Neural cell (in vitro differentiated cells): ENCODE data around the gene HOXB1. TPM values are rescaled to one million over a fixed set of nuclear protein-coding genes. Genes with fewer than 3 reads are reported as not detected.

ENCODE experiments used
- H2AFZ ChIP-seq: fragments of 200-600, 300-800 bp; sonication (generic), shearing (Covaris generic); 2 replicates; pipeline ENCODE4 v1.6.0; 2014; ENCODE audit warnings: low read depth, mild to moderate bottlenecking, antibody characterized with exemption, low read length, moderate library complexity
- H3F3A ChIP-seq: fragments of 200-600 bp; shearing (Covaris generic); 2 replicates; pipeline ENCODE4 v1.6.1; 2016; ENCODE audit warnings: mild to moderate bottlenecking, moderate library complexity, mixed read lengths, antibody characterized with exemption, low read length; ENCODE audit not compliant: insufficient read depth, poor library complexity, severe bottlenecking
- H3K27ac ChIP-seq: fragments of 200-600, 300-800 bp; sonication (generic), shearing (Covaris generic); 2 replicates; pipeline ENCODE4 v1.5.1; 2014; ENCODE audit warnings: mild to moderate bottlenecking, low read length, moderate library complexity
- H3K27me3 ChIP-seq: fragments of 300-800, 200-600 bp; sonication (generic), shearing (Covaris generic); 2 replicates; pipeline ENCODE4 v1.6.0; 2014; ENCODE audit warnings: mild to moderate bottlenecking, low read depth, low read length, moderate library complexity; ENCODE audit not compliant: insufficient read depth
- H3K36me3 ChIP-seq: fragments of 300-800, 200-600 bp; sonication (generic), shearing (Covaris generic); 2 replicates; pipeline ENCODE4 v1.5.1; 2014; ENCODE audit warnings: mild to moderate bottlenecking, antibody characterized with exemption, low read length, moderate library complexity; ENCODE audit not compliant: insufficient read depth
- H3K4me2 ChIP-seq: fragments of 300-800, 200-600 bp; sonication (generic), shearing (Covaris generic); 2 replicates; pipeline ENCODE4 v1.6.0; 2014; ENCODE audit warnings: mild to moderate bottlenecking, low read length
- H3K4me3 ChIP-seq: fragments of 300-800, 200-600 bp; sonication (generic), shearing (Covaris generic); 2 replicates; pipeline ENCODE4 v1.5.1; 2014; ENCODE audit warnings: mild to moderate bottlenecking, low read length, moderate library complexity
- H3K79me2 ChIP-seq: fragments of 200-600 bp; shearing (Covaris generic); replicated peaks from 2 replicates; pipeline ENCODE4 v1.6.0; 2014; ENCODE audit warnings: mild to moderate bottlenecking, low read length, moderate library complexity; ENCODE audit not compliant: insufficient read depth
- H3K9ac ChIP-seq: fragments of 300-800, 200-600 bp; sonication (generic), shearing (Covaris generic); 2 replicates; pipeline ENCODE4 v1.6.1; 2016; ENCODE audit warnings: mild to moderate bottlenecking, low read length, mixed read lengths
- H3K9me2 ChIP-seq: fragments of 200-600 bp; shearing (Covaris generic); 2 replicates; pipeline ENCODE4 v1.6.1; 2016; ENCODE audit warnings: mild to moderate bottlenecking, low read length, mixed read lengths; ENCODE audit not compliant: insufficient read depth
- H3K9me3 ChIP-seq: fragments of 200-600, 300-800 bp; sonication (generic), shearing (Covaris generic); 2 replicates; pipeline ENCODE4 v1.6.1; 2016; ENCODE audit warnings: mild to moderate bottlenecking, mixed run types, low read length, moderate library complexity, mixed read lengths
- H4K20me1 ChIP-seq: fragments of 200-600 bp; shearing (Covaris generic); 2 replicates; pipeline ENCODE4 v1.6.1; 2016; ENCODE audit warnings: mild to moderate bottlenecking, mixed run types; ENCODE audit not compliant: insufficient read depth
- CTCF ChIP-seq: fragments of 450-650 bp; IDR thresholded peaks from 2 replicates; pipeline ENCODE4 v1.5.1; 2014; ENCODE audit warnings: antibody characterized with exemption, mild to moderate bottlenecking, moderate library complexity; ENCODE audit not compliant: poor library complexity, severe bottlenecking
- EP300 ChIP-seq: fragments of 450-650 bp; conservative IDR thresholded peaks from 2 replicates; pipeline ENCODE4 v1.6.1; 2014; ENCODE audit warnings: antibody characterized with exemption, mild to moderate bottlenecking, moderate library complexity; ENCODE audit not compliant: poor library complexity, severe bottlenecking
- EZH2 ChIP-seq: fragments of 200-600, 300-800 bp; shearing (Covaris generic), sonication (generic); IDR thresholded peaks from 2 replicates; pipeline ENCODE4 v1.6.1; 2014; ENCODE audit warnings: antibody characterized with exemption, low read length, borderline replicate concordance, mild to moderate bottlenecking; ENCODE audit not compliant: insufficient read depth, poor library complexity, severe bottlenecking
- MXI1 ChIP-seq: fragments of 450-650 bp; conservative IDR thresholded peaks from 2 replicates; pipeline ENCODE4 v1.6.1; 2014; ENCODE audit warnings: antibody characterized with exemption, mild to moderate bottlenecking; ENCODE audit not compliant: poor library complexity, severe bottlenecking
- POLR2AphosphoS5 ChIP-seq: IDR thresholded peaks from 2 replicates; pipeline ENCODE4 v1.6.1; 2012
- RAD21 ChIP-seq: fragments of 450-650 bp; conservative IDR thresholded peaks from 2 replicates; pipeline ENCODE4 v1.6.1; 2014; ENCODE audit warnings: antibody characterized with exemption, mild to moderate bottlenecking, moderate library complexity
- REST ChIP-seq: IDR thresholded peaks from 2 replicates; pipeline ENCODE4 v1.6.1; 2012; ENCODE audit warnings: borderline replicate concordance
- SMC3 ChIP-seq: fragments of 450-650 bp; conservative IDR thresholded peaks from 2 replicates; pipeline ENCODE4 v1.6.1; 2014; ENCODE audit warnings: antibody characterized with exemption, mild to moderate bottlenecking, moderate library complexity; ENCODE audit not compliant: poor library complexity
- TAF1 ChIP-seq: IDR thresholded peaks from 2 replicates; pipeline ENCODE4 v1.6.1; 2012; ENCODE audit warnings: low read depth
- polyA plus RNA-seq: library from polyadenylated mRNA; depleted of rRNA; stranded (reverse); fragments of >200 nt; gene quantifications from 2 replicates; pipeline ENCODE4 v1.2.3, GENCODE V29; 2014

Gene HOXB1
- polyA plus RNA-seq, 1 donor from 2014 or later, result not detected

- Histone ChIP-seq H4K20me1 (no peaks in the 10 kb centered on the region), H3K36me3 (no peaks in the 10 kb centered on the region), H3K9me2 (no peaks in the 10 kb centered on the region), H3K4me2 (no peak overlapping the region), H3K27ac (no peak overlapping the region), H3K4me3 (no peak overlapping the region), H3F3A (no peaks in the 10 kb centered on the region), H3K9me3 (no peaks in the 10 kb centered on the region), H3K27me3 (peaks cover 93% of the 10 kb centered on the region), H3K9ac (no peak overlapping the region), H2AFZ (no peak overlapping the region), H3K79me2 (no peaks in the 10 kb centered on the region)
- no peak for TF ChIP-seq CTCF
Measured at GRCh38 chr17:48519427-48519826, 11.4 kb downstream of the HOXB1 start.

GRCh38 chr17:48517478-48517877 is 13.3 kb downstream of the HOXB1 start:
- no peaks in the 10 kb centered on the region for H3K79me2 ChIP-seq
- H4K20me1 ChIP-seq, result no peaks in the 10 kb centered on the region
- H3K9me2 ChIP-seq, result no peaks in the 10 kb centered on the region
- H3F3A ChIP-seq, result no peaks in the 10 kb centered on the region
- no peak for TF ChIP-seq MXI1
- TF ChIP-seq REST, result no peak
- no peak for TF ChIP-seq EP300
- TF ChIP-seq EZH2, result no peak
- TF ChIP-seq TAF1, result no peak
- no peak for TF ChIP-seq POLR2AphosphoS5
- TF ChIP-seq CTCF, result no peak
- TF ChIP-seq RAD21, result no peak
- no peak for TF ChIP-seq SMC3
- H3K27ac ChIP-seq, result no peak overlapping the region
- H3K36me3 ChIP-seq, result no peaks in the 10 kb centered on the region
- no peak overlapping the region for H3K9ac ChIP-seq
- H3K4me2 ChIP-seq, result no peak overlapping the region
- no peak overlapping the region for H2AFZ ChIP-seq
- no peaks in the 10 kb centered on the region for H3K9me3 ChIP-seq
- H3K27me3 ChIP-seq, result peaks cover 92% of the 10 kb centered on the region
- H3K4me3 ChIP-seq, result no peak overlapping the region
